ENCODE measurements around the gene SGTB.

GRCh38 chr5:65654713-65655112, 67.2 kb downstream of the SGTB start:
- no peak for TF ChIP-seq CTCF (IDR thresholded peaks at IDR 0.05; ENCODE audit: borderline replicate concordance, extremely low read depth, low read length, poor library complexity, severe bottlenecking)
- TF ChIP-seq EZH2 (IDR thresholded peaks at IDR 0.05; ENCODE audit: borderline replicate concordance, low read depth, low read length, severe bottlenecking) = no peak

All from DND-41 (cell line).